ENCODE data around the gene NELL1.

NELL1 gene

DNA sequence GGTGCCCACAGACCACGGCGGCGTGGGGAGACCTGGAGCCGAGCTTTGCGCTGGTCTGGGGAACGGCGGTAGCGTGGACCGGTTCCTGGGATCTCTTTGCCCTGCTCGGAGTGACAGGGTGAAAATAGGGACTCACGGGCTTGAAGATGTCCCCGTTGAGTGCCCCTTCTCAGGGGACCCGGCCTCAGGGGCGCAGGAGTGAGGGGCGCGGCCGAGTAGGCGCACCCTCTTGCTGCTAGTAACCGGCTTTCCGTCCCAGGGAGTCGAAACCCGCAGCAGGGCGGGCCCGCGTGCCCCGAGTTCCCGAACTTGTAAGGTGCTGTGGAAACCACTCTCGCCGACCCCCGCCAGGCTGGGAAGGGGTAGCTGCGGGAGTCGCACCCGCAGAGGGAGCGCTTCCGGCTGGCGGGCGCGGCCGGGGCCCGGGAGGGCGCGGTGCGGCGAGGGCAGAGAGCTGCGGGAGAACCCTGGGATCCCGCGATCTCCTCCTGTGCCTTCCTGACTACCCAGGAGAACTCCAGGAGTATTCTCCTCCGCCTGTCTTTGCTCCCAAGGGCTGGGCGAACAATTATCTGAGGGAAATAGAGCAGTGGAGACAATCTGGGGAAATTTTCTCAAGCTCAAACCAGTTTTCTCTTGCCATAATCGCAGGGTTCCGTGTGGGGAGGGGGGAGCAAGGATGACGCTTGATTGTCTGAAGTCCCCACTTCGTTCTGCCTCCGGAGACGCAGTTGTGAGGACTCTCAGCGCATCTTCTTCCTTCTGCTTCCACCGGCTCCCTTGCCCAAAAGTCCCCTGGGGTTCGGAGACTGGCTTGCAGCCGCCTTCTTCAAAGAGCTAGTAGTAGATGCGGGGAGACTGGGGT lies 666 bp downstream of the NELL1 start:
- DNase-seq = no peak

GRCh38 chr11:20670932-20671403 lies 1.6 kb downstream of the NELL1 start:
- no peak for DNase-seq

DNA sequence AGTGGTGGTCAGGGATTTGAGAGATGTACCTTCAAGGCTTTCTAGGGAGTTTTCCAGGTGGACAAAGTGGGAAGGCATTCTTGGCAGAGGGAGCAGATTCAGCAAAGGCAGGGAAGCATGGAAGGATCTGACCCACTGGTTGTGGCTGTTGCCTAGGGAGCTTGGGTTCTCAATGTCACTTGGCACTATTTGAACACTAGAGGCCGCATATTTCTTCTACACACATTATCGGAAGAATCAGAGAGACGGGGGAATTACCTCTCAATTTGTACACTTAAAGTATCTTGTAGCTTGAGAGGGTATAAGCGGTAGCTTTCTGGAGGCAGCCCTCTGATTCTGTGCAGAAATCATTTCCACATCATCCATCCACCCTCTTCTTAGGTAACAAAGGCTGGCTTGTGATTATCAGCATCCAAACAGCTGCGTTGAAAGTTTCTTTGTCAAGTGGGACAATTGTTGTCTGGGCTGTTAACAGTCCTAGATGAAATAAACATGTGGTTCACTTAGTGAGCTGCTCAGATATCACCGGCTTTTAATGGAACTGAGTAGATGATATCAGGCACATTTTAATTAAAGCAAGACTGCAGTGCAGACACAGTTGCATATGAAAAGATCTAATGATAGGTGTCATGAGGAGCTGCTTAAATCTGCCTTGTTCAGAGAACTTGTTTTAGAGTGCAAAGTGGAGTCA lies 2.6 kb downstream of the NELL1 start:
- no peak for DNase-seq

DNA sequence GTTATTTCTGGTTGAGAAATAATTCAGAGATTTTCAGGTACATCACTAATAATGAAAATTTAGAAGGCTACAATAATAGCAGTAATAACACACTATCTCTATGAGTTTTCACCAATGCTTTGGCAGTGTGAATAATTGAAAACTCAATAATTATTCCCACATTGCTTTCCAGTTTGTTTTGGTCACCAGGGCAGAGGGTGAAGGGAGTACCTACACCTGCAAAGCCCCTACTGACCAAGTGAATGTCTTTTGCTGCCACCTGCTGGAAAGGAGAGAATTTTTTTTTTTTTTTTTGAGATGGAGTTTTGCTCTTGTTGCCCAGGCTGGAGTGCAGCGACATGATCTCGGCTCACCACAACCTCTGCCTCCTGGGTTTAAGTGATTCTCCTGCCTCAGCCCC lies 3.2 kb downstream of the NELL1 start:
- no peak for DNase-seq

GRCh38 chr11:20676658-20677057 lies 7.3 kb downstream of the NELL1 start:
- DNase-seq = no peak

- no peak for DNase-seq
Measured at GRCh38 chr11:20688761-20689160, 19.4 kb downstream of the NELL1 start.

DNA sequence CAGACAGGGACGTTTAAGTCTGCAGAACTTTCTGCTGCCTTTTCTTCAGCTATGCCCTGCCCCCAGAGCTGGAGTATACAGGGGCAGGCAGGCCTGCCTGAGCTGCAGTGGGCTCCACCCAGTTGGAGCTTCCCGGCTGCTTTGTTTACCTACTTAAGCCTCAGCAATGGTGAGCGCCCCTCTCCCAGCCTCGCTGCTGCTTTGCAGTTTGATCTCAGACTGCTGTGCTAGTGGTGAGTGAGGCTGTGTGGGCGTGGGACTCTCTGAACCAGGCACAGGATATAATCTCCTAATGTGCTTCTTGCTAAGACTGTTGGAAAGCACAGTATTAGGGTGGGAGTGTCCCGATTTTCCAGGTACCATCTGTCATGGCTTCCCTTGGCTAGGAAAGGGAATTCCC lies 38.5 kb downstream of the NELL1 start:
- DNase-seq = no peak

GRCh38 chr11:20712912-20713311 lies 43.5 kb downstream of the NELL1 start:
- DNase-seq = no peak

- DNase-seq = no peak
Measured at GRCh38 chr11:20715464-20715863, 46.1 kb downstream of the NELL1 start.

DNA sequence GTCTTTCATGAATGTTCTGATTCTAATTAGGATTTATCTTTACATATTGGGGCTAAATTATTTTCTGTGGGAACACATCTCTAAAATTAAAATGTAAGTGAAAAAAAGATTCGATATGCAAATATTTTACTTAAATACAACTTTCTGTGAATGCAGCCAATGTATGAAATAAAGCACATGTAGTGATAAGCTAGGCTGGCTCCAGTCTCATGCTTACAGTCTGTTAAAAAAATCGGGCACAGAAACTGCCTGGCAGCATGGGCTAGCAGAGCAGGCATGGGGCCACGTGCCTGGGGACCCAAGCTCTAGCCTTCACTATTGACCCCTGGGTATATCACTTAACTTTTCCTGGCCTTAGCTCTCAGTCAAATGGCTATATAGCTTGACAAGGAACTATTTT lies 46.5 kb downstream of the NELL1 start:
- DNase-seq = no peak

- DNase-seq = no peak
Measured at GRCh38 chr11:20719821-20720220, 50.4 kb downstream of the NELL1 start.

- no peak for DNase-seq
Measured at GRCh38 chr11:20723366-20723765, 54.0 kb downstream of the NELL1 start.

- no peak for DNase-seq
Measured at GRCh38 chr11:20729597-20730105, 60.3 kb downstream of the NELL1 start.

GRCh38 chr11:20731676-20732215 lies 62.4 kb downstream of the NELL1 start:
- DNase-seq = no peak

DNA sequence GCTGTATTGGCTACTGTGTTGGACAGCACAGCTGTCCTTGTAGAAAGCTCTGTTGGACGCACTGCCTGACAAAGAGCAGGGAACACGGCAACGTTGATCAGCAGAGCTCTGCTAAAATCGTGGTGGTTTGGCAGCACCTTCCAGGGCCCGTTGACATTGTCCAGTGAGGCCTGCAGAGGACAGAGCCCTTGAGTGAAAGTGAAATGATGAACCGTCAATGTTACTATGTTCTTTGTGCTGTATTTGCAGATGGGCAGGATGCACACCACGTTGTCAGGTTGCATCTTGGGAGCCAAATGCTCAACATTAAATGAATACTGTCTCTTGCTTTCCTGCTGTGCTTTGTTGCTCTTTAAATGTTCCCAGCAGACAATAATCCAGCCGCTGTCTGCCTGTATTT lies 69.7 kb downstream of the NELL1 start:
- DNase-seq = no peak

GRCh38 chr11:20739577-20739976 lies 70.2 kb downstream of the NELL1 start:
- no peak for DNase-seq

DNA sequence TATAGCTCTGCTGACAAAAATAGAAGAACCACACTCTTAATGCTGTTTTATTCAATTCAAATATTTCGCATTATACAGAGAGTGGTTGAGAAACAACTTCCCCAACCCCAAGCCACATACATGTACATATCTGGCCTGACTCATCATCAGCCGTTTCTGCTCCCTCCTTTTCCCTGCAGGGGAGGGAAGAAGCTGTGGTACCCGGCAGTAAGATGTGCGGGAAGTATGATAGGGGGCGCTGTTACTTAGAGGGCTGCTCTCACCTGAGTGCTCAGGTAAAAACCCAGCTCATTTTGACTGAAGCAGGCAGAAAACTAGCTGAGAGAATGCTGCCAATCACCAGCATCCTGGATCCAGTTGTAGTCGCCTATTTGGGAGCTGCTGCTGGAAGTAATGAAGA lies 85.5 kb downstream of the NELL1 start:
- DNase-seq = no peak

GRCh38 chr11:20759541-20759940 lies 90.2 kb downstream of the NELL1 start:
- DNase-seq = no peak

DNA sequence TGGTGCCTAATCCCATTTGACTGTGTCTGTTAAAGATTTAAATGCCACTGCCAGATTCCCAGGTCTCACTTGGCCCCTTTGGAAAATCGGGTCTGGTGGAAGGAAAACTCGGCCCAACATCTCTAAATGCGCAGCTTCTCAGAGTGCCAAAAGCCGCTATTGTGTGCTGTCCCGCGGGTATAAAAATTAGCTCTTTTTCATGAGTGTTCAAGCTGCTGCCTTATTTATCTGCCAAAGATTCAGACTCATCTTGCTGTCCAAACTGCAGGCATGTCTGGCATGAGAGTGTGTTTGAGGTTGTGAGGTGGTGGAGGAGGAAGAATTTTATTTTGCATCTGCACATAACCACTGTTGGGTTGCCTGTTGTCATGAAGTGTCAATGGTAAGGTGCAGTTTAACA lies 91.4 kb downstream of the NELL1 start:
- DNase-seq = no peak

GRCh38 chr11:20762116-20762844 lies 92.9 kb downstream of the NELL1 start:
- DNase-seq = no peak

GRCh38 chr11:20762980-20763379 lies 93.6 kb downstream of the NELL1 start:
- DNase-seq = no peak

- no peak for DNase-seq
Measured at GRCh38 chr11:20770414-20770946, 101.1 kb downstream of the NELL1 start.

DNA sequence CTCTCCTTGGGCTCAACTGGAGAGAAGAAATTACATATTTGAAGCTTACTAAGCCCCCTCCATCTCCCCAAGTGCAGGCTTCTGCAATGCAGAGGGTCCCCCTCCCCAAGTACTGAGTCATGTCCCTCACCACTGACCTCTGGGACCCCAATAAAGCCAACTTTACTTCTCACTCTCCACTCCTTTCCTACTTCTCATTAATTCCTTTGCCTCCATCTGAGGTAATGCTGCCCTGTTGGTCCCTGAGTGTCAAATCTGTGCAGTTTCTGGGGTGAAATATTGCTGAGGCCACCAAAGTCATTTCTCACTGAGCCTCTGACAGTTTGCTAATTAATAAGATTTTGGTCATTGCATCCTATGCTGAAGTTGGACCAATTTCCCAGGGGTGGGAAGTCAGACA lies 101.6 kb downstream of the NELL1 start:
- no peak for DNase-seq

Data from suppressor macrophage treated with lipopolysaccharide for 4 hours (primary cell).